OCI-LY1 (cell line): ENCODE data around the gene HMGB4.

Source experiments
- H2AFZ ChIP-seq: fragments of 200-600 bp; sonication (generic), shearing (Covaris generic); 2 replicates; pipeline ENCODE4 v1.6.0; 2014; ENCODE audit warnings: antibody characterized with exemption, mild to moderate bottlenecking, low read length
- H3F3A ChIP-seq: fragments of 200-600 bp; sonication (generic), shearing (Covaris generic); 2 replicates; pipeline ENCODE4 v1.6.0; 2014; ENCODE audit warnings: mild to moderate bottlenecking, antibody characterized with exemption, low read length, moderate library complexity; ENCODE audit not compliant: insufficient read depth
- H3K27ac ChIP-seq: fragments of 200-600 bp; sonication (generic); 2 replicates; pipeline ENCODE4 v1.5.1; 2014; ENCODE audit warnings: low read length, mixed run types, mild to moderate bottlenecking, low read depth; ENCODE audit not compliant: poor library complexity, severe bottlenecking
- H3K27me3 ChIP-seq: fragments of 200-600 bp; sonication (generic); 2 replicates; pipeline ENCODE4 v1.6.0; 2014; ENCODE audit warnings: antibody characterized with exemption, mild to moderate bottlenecking, low read length, moderate library complexity; ENCODE audit not compliant: insufficient read depth
- H3K36me3 ChIP-seq: fragments of 200-600 bp; sonication (generic); 2 replicates; pipeline ENCODE4 v1.6.1; 2014; ENCODE audit warnings: mild to moderate bottlenecking, antibody characterized with exemption, low read length, moderate library complexity, mixed read lengths; ENCODE audit not compliant: insufficient read depth
- H3K4me1 ChIP-seq: fragments of 200-600 bp; sonication (generic); 2 replicates; pipeline ENCODE4 v1.5.1; 2014; ENCODE audit warnings: mild to moderate bottlenecking, low read length, moderate library complexity; ENCODE audit not compliant: insufficient read depth, severe bottlenecking
- H3K4me2 ChIP-seq: fragments of 200-600 bp; sonication (generic), shearing (Covaris generic); 2 replicates; pipeline ENCODE4 v1.6.1; 2014; ENCODE audit warnings: low read length
- H3K4me3 ChIP-seq: fragments of 200-600 bp; sonication (generic); 2 replicates; pipeline ENCODE4 v1.5.1; 2014; ENCODE audit warnings: low read length, low read depth, mild to moderate bottlenecking, mixed read lengths; ENCODE audit not compliant: poor library complexity, severe bottlenecking
- H3K79me2 ChIP-seq: fragments of 200-600 bp; shearing (Covaris generic); 2 replicates; pipeline ENCODE4 v1.6.1; 2016; ENCODE audit warnings: mixed run types, low read length, mixed read lengths; ENCODE audit not compliant: insufficient read depth
- H3K9ac ChIP-seq: fragments of 200-600 bp; sonication (generic), shearing (Covaris generic); 2 replicates; pipeline ENCODE4 v1.6.1; 2014; ENCODE audit warnings: mild to moderate bottlenecking, low read length, mixed read lengths
- H3K9me2 ChIP-seq: fragments of 200-600 bp; sonication (generic), shearing (Covaris generic); 2 replicates; pipeline ENCODE4 v1.6.1; 2014; ENCODE audit warnings: low read depth, mild to moderate bottlenecking, low read length, mixed read lengths
- H3K9me3 ChIP-seq: fragments of 200-600 bp; shearing (Covaris generic); 2 replicates; pipeline ENCODE4 v1.6.1; 2014; ENCODE audit warnings: low read length, mixed read lengths
- H4K20me1 ChIP-seq: fragments of 200-600 bp; sonication (generic), shearing (Covaris generic); 2 replicates; pipeline ENCODE4 v1.6.0; 2016; ENCODE audit warnings: mild to moderate bottlenecking, low read length; ENCODE audit not compliant: insufficient read depth
- CTCF ChIP-seq: fragments of 200-600 bp; sonication (generic), shearing (Covaris generic); IDR thresholded peaks from 2 replicates; pipeline ENCODE4 v1.5.1; 2017; ENCODE audit warnings: mild to moderate bottlenecking, antibody characterized with exemption, low read length, moderate library complexity, mixed read lengths
- EZH2 ChIP-seq: fragments of 200-600 bp; sonication (generic), shearing (Covaris generic); IDR thresholded peaks from 2 replicates; pipeline ENCODE4 v1.8.0; 2017; ENCODE audit warnings: borderline replicate concordance, mixed run types, mild to moderate bottlenecking, antibody characterized with exemption, low read length, moderate library complexity, mixed read lengths

HMGB4 gene

DNA sequence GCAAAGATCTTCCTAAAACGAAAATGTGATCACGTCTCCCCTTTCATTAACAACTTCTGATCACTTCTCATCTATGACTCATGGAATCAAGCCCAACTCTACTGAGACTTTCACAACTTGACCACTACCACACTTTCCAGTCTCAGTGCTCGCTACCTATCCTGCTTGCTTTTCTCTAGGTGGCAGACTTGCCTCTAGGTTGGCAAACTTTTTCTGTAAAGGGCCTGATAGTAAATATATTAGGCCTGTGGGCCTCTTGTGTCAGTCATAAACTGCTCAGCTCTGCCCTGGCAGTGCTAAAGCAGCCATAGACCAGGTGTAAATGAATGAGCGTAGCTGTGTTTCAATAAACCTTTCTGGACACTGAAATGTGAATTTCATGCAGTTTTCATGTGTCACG lies 21.5 kb upstream of the HMGB4 start:
- Histone ChIP-seq H3K4me1 (no peaks in the 10 kb centered on the region), H4K20me1 (no peaks in the 10 kb centered on the region), H3K9me3 (no peaks in the 10 kb centered on the region), H3F3A (no peaks in the 10 kb centered on the region), H3K4me2 (no peak overlapping the region), H3K4me3 (no peak overlapping the region), H3K27ac (no peak overlapping the region), H3K27me3 (no peaks in the 10 kb centered on the region; the same call in 1 of the 2 replicates), H3K9ac (no peak overlapping the region), H3K79me2 (no peaks in the 10 kb centered on the region), H3K9me2 (no peaks in the 10 kb centered on the region), H3K36me3 (no peaks in the 10 kb centered on the region), H2AFZ (no peak overlapping the region)
- TF ChIP-seq CTCF: no peak

- no peak overlapping the region for H3K27ac ChIP-seq
- no peaks in the 10 kb centered on the region for H3K9me2 ChIP-seq
- TF ChIP-seq EZH2 (no peak), CTCF (no peak)
- no peak overlapping the region for H3K4me3 ChIP-seq
- H3K9ac ChIP-seq: no peak overlapping the region
- no peaks in the 10 kb centered on the region for H3K36me3 ChIP-seq
- no peaks in the 10 kb centered on the region for H3K9me3 ChIP-seq
- no peaks in the 10 kb centered on the region; the same call in 1 of the 2 replicates for H3K27me3 ChIP-seq
- no peaks in the 10 kb centered on the region for H4K20me1 ChIP-seq
- H2AFZ ChIP-seq: no peak overlapping the region
- no peaks in the 10 kb centered on the region for H3K79me2 ChIP-seq
- H3K4me1 ChIP-seq: no peaks in the 10 kb centered on the region
- no peaks in the 10 kb centered on the region for H3F3A ChIP-seq
- H3K4me2 ChIP-seq: no peak overlapping the region
These were observed 19.7 kb upstream of the HMGB4 start for GRCh38 chr1:33844166-33844565.

- Histone ChIP-seq H4K20me1 (no peaks in the 10 kb centered on the region), H3K4me3 (no peak overlapping the region), H3F3A (no peaks in the 10 kb centered on the region), H3K27me3 (no peaks in the 10 kb centered on the region; the same call in 1 of the 2 replicates), H3K79me2 (no peaks in the 10 kb centered on the region), H2AFZ (no peak overlapping the region), H3K36me3 (no peaks in the 10 kb centered on the region), H3K9me2 (no peaks in the 10 kb centered on the region), H3K9me3 (no peaks in the 10 kb centered on the region), H3K4me2 (no peak overlapping the region), H3K4me1 (no peaks in the 10 kb centered on the region), H3K27ac (no peak overlapping the region), H3K9ac (no peak overlapping the region)
- no peak for TF ChIP-seq CTCF
- no peak for TF ChIP-seq EZH2
These were observed 17.0 kb upstream of the HMGB4 start for GRCh38 chr1:33846861-33847260.
